ENCODE data around the gene GSE1.

The GSE1 gene

GRCh38 chr16:85625485-85626117 lies 12.5 kb downstream of the GSE1 start:
- no peak overlapping the region for H3K27ac ChIP-seq
- no peak for TF ChIP-seq CTCF (IDR thresholded peaks at IDR 0.05)
- DNase-seq (ENCODE audit: low spot score): no peak
- H3K4me3 ChIP-seq: no peak overlapping the region

DNA sequence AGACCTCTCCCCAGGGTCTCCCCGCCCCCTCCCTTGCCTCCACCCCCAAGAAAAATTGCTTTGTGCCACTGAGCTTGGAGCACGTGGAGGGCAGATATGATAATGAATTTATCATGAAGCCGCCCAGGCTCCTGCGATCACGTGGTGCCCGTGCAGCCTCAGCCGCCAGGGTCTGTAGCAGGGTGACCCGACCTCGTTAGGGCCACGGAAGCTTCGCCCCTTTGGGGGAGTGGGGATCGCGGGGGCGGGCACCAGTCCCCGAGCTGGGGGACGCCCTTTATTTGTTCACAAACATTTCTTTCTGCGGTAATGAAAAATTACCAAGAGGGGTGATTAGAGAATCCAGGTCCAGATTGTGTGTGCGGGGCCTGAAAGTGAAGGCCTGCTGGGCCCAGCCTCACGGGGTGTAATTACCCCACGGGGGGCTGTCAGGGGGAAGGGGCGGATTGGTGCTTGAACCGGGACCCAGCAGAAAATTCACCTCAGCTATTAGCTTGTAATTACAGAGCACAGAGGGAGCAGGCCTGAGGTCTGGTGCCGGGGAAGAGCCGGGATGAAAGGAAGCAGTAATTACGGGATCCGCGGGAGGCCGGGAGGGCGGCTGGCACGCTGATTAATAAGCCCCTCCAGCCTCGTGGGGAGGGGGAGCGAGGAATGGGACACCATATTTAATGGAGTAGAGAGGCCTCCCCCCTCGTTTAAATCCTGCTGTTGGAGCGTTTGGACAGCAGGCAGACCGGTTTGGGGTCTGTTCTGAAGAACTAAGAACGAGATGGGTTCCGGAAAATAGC lies 13.3 kb downstream of the GSE1 start:
- no peak for TF ChIP-seq CTCF (IDR thresholded peaks at IDR 0.05)
- Histone ChIP-seq H3K4me3 (peak overlapping the region; percentile 21), H3K27ac (no peak overlapping the region)
- DNase-seq (ENCODE audit: low spot score): no peak

DNA sequence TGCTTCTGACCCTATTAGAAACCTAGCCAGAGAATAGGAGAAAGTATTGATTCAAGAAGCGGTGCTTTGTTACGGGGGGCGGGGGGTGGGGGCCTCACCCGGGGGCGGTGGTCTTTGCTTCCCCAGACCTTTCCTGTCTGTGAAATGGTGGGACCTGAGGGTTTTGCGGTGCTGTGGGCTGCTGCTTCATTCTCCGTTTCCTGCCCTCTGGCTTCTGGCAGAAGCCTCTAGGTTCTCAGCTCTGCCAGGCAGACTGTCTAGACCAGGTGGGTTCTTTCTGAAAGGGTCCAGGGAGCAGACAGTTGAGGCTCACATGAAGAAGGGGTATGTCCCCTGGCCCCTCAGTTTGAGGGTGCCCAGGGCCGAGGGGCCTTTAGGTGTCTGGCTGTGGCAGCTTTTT lies 14.0 kb downstream of the GSE1 start:
- DNase-seq (ENCODE audit: low spot score): no peak
- Histone ChIP-seq H3K4me3 (no peak overlapping the region), H3K27ac (no peak overlapping the region)
- no peak for TF ChIP-seq CTCF (IDR thresholded peaks at IDR 0.05)

DNA sequence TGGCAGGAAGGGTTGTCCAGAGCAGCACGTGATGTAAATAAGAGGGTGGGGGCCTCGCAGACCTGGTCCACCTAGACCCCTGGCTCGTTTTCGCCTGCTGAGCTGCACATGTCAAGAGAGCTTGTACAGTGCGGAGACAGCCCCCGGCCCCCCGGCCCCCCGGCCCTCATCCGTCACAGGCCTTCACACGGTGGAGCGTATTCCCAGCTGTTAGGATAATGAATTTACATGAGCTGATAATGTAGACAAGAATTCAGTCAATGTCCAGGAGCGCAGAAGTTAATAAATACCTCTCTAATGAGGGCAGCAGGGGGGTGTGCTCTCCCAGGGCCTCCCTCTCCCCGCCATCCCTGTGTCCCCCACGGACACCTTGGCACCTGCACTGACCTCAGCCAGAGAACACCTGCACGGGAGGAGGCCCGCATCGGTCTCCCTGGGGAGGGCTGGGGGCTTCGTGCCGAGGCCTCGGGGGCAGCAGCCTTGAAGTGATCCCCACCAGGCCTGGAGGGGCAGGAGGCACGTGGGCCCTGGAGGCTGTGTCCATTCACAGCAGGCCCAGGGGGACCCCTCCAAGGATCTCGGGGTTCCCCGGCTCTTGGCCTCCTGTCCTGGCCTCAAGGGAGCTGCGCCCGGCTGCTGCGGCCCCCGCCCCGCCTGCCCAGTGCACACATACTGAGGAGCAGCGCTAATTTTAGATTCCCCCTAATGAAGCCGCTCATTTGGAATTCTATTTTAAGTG lies 14.6 kb downstream of the GSE1 start:
- Histone ChIP-seq H3K4me3 (no peak overlapping the region), H3K27ac (no peak overlapping the region)
- no peak for TF ChIP-seq CTCF (IDR thresholded peaks at IDR 0.05)
- no peak for DNase-seq (ENCODE audit: low spot score)

GRCh38 chr16:85628265-85628556 lies 15.1 kb downstream of the GSE1 start:
- Histone ChIP-seq H3K27ac (no peak overlapping the region), H3K4me3 (no peak overlapping the region)
- DNase-seq (ENCODE audit: low spot score): no peak
- no peak for TF ChIP-seq CTCF (IDR thresholded peaks at IDR 0.05)

DNA sequence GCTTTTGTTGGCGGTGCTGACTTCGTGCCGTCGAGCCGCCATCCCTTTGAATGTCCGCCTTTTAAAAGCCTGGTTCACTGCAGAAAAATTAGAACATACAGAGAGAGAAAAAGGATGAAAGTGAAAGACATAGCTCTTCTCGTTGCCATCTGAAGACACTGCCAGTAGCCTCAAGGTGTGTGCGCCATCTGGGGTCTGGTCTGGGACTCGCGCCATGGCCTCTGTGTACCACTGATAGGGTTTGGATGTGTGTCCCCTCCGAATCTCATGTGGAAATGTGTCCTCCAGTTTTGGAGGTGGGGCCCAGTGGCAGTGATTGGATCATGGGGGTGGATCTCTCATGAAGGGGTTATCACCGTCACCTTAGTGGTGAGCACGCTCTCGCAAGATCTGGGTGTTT lies 15.5 kb downstream of the GSE1 start:
- TF ChIP-seq CTCF (IDR thresholded peaks at IDR 0.05): no peak
- Histone ChIP-seq H3K4me3 (no peak overlapping the region), H3K27ac (no peak overlapping the region)
- DNase-seq (ENCODE audit: low spot score): no peak

Data from coronary artery (tissue), 2 donors.